GM18507 (cell line): ENCODE measurements around the gene PUM1.

Source experiments
- DNase-seq: peaks from one replicate; pipeline ENCODE4 v3.0.0; 2011; ENCODE audit warnings: low read depth; ENCODE audit not compliant: insufficient read length; ENCODE audit errors: extremely low spot score
- FAIRE-seq: peaks from 2 replicates; lab custom pipeline; 2011; peaks lifted over from hg19 to GRCh38; lab: Jason Lieb, UNC

PUM1 gene

DNA sequence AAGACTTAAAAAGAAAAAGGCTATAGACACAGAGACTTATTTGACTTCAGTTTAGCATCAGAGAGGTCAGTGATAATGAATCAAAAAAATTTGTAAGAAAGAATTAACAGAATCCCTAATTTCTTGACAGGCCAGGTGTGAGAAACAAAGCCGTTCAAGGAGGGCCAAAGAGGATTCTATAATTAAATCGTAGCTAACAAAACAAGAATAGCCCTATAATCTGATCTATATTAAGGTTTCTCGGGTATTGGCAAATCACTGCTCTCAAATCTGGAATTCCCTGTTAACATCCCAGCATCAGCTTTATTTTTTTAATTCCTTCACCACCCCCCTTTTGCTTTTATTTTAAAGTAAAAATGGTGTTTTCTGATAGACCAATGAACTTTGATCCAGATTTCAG lies 60.3 kb downstream of the PUM1 start:
- DNase-seq = no peak
- no peak for FAIRE-seq

DNA sequence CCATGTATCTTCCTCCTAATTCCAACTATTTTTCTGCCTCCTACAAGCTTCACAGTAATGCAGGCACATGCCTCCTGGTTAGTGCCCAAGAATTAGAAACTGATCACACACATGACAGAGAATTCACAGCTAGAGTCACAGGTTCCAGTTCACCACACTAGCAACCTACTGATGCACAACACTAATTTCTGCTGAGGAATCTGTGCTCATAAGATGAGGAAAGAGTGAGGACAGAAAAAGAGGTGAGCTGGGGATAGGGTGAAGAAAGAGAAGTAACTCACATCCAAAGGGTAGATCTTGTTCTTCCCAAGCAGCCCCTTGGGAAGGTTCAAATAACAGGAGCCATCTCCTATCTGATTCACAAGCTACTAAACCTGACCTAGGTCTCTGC lies 61.3 kb downstream of the PUM1 start:
- no peak for DNase-seq
- peak; percentile 60 for FAIRE-seq

DNA sequence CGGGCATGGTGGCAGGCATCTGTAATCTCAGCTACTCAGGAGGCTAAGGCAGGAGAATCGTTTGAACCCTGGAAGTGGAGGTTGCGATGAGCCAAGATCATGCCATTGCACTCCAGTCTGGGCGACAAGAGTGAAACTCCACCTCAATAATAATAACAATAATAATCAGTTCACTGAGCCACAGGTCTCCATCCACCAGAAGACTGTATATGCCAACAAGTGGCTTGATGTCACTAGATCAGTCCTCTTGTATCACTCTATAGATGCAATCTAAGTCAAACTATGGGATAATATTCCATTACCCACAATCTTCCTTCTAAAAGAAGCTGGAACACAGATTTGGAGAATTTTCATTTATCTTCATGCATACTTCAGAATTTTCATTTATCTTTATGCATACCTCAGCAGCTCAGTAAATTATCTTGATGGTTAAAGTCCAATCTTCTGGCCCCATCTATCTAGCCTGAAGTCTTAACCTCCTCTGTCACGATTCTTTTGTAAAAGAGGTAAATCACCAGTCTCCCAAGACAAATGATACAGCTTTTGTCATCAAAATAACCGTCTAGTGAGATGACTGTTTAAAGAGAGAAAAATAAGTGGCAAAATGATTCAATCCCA lies 61.8 kb downstream of the PUM1 start:
- DNase-seq (no peak), FAIRE-seq (no peak)

DNA sequence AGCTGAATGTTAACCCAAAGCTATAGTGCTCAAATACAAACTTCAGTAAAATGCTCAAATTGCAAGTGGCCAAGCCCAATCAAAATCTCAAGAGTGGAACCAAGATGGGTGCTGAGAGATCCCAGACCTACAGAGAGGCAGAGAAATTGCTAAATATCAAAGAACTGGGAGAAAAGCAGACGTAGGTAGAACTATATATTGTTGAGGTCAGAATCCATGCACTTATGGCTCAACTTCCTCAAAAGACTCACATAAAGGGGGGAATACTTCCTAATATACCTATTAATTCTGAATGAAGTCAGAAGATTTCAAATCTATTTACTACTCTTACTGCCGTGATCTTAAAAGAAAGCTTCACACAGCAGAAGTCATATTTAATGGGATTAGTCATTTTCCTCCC lies 65.2 kb downstream of the PUM1 start:
- no peak for DNase-seq
- FAIRE-seq = no peak

DNA sequence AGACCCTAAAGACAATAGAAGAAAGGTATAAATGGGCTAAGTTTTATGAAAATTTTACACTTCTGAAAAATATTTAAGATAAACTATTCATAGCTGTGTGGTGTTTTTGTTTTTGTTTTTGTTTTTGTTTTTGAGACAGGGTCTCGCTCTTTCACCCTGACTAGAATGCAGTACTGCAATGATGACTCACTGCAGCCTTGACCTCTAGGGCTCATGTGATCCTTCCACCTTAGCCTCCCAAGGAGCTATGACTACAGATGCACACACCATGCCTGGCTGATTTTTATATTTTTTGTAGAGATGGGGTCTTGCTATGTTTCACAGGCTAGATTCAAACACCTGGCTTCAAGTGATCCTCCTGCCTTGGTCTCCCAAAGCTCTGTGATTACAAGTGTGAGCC lies 66.6 kb downstream of the PUM1 start:
- no peak for FAIRE-seq
- no peak for DNase-seq

DNA sequence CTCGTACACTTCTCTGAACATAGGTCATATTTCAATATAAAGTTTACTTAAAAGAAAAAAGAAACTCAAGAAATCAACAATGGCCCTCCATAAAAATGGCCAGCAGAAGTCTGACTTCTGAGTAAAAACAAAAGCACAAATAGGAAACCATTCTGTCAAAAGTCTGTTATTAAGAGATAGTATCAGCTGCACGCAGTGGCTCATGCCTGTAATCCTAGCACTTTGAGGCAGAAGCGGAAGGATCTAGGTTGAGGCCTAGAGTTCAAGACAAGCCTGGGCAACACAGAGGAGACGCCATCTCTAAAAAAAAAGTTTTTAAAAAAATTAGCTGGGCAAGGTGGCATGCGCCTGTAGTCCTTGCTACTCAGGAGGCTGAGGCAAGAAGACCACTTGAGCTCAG lies 67.3 kb downstream of the PUM1 start:
- no peak for DNase-seq
- no peak for FAIRE-seq

DNA sequence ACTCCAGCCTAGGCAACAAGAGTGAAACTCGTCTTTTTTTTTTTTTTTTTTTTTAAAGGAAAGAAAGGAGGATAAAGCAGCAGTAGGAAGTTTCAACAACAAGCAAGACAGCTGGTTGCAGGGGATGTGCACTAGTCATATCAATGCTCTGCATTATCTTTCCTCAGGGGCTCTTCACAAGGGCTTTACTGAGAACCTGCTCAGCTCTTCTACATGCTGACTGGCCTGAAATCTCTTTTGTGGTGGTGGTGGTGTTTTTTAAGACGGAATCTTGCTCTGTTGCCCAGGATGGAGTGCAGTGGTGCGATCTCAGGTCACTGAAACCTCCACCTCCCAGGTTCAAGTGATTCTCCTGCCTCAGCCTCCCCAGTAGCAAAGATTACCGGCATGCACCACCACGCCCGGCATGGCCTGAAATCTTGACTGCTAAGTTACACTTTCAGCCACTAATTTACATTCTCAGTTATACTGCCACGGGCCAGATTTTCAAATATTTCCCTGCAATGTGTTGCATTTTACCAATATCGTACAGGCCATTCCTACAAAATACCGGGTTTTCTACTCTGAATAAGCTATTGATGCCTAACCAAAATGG lies 68.0 kb downstream of the PUM1 start:
- FAIRE-seq (no peak), DNase-seq (no peak)

DNA sequence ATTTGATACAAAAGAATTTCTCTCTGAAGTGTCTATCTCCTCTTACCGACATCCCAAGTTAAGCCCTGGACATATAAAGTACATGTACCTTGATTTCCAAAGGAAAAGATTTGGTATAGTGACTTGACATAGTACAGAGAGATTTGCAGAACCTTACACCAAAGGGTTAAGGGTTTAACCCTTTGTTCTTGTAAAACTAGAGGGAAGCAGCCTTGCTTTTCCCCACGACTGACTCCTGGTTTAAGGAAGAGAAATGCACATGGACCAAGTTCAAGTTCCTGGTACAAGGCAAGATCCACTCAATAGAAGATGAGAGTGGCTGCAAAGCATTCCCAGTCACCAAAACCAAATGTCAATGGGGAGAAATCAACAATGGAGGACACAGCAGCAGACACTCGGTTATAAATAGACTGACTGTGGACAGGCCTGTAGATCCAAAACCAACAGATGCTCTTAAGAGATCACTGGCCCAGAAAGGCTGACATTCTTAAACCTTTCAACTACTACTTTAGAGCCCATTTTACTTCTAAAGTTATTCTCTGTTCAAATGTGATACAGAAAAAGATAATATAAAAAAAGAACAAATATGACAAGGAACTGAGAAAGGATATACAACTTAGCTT lies 69.4 kb downstream of the PUM1 start:
- DNase-seq (no peak), FAIRE-seq (no peak)

DNA sequence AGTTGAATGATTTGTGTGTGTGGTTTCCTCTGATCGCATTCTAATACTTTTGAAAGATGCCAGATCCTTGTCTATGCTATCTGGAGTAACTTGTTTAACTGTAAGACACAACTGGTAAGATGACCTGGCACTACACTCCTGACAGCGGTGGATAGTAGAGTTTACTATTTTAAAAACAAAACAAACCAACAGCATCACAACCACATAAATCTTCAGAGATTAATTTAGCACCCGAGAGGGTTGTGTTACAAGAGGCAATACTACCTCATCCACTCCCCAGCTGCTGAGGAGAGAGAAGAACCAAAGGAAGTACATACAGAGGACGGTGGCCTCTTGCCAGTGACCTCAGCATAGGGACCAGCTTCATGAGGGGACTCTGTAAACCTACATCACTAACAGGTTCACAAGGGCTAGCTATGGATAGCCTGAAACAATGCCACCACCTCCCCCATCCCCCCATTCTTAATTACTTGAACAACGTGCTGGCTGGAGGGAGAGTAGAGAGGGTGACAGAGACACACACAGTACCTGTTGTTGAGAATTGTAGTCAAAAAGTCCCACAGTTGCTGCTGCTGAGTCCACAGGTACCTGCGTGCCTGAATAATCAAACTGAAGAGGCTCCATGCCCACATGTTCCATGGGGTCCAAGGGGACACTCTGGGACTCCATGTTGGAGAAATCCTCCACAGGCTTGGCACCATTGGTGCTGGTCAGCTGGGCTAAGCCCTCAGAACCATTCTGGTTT lies 73.5 kb downstream of the PUM1 start:
- DNase-seq = no peak
- no peak for FAIRE-seq

DNA sequence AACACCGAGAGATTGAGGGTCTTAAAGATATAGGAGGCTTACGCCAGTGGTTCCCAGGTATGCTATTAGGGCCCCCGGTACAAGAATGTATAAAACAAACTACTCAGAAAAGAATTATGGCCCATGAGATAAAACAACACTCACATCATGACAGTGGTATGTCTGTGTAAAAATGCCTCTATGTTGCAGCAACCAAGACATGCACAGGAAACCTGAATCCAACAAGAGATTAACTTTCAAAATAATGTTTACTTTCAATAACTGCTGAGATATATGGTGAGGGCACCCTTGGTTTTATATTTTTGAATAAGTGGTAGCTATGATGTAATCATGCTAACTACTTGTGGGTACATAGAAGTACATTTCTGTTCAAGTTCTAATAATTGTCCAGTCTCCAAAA lies 74.9 kb downstream of the PUM1 start:
- no peak for DNase-seq
- no peak for FAIRE-seq

DNA sequence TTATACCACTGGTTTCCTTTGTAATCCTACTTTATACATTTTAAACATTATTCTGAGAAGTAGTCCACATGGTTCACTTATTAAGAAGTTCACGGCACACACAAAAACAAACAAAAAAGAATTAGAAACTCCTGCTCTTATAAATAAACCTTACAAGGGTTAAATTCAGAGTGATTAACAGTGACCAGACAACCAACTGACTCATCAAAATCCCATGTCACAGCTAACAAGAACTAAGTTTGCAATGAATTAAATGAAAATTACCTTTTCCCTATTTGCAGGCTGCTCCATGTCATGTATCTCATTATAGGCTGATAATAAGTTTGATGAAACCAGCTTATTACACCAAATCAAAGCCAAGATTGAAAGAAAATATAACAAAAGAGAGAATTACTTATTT lies 77.5 kb downstream of the PUM1 start:
- no peak for DNase-seq
- FAIRE-seq = no peak

DNA sequence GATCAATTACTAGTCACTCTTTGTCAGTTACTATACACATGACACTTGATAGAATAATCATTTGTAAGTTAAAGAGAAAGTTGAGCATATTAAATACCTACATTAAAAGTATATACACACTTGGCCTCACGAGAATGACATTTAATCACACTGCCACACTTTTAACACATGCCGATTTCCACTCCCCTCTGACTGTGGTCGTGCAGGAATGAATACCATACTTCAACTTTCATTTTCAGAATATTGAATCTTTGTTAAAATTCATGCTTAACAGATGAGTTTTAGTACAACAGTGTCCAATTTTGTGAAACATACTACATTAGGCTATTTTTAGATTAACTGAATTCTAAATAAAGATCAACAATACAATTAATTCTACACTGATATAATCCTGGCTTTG lies 78.8 kb downstream of the PUM1 start:
- DNase-seq (no peak), FAIRE-seq (peak; percentile 15)

DNA sequence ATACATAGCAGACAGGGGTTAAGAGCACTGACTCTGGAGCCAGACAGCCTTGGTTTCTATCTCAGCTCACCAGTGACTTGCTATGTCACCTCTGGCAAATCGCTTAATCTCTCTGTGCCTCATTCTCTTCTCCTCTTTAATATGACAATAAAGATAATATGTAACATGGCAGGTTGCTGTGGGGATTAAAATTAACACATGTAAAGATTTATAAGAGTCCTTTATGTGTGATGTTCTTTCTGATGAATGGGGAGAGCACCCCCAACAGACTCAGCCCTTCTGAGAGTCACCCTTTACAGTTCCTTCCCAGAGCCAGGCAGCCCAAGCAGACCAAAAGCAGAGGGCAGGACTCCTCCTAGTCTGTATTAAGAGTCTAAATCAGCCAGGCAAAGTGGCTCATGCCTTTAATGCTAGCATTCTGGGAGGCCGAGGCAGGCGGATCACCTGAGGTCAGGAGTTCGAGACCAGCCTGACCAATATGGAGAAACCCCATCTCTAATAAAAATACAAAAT lies 80.5 kb downstream of the PUM1 start:
- no peak for DNase-seq
- no peak for FAIRE-seq

DNA sequence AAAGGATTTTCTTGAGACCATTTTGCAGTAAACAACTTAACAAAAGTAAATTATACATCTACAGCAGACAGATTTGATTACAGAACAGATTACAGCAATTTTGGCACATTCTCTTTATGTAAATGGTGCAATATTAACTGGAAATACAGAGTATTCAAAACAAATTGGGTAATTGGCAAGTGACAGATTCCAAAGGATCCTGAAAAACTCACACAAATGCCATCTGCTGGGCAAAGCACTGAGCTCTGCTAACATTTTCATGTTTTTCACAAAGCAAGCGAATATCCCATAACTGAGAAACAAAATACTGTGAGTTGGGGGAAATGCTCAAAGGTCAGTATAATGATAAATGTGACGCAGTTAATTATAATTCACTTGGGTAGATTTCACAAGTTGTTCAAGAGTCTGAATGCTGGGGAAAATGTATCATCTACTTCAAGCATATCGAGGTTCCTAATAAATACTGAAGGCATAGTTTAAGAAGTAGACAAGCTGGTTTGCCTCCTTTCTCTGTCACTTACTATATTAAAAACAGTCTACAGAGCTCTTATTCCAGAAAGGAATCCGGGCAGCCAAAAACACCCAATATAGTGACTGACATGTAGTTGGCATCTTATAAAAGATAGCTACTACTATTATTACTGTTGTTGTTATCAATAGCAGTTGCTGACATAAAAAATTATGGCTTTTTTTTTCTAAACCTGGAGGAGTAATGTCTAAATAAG lies 81.2 kb downstream of the PUM1 start:
- DNase-seq (no peak), FAIRE-seq (no peak)

DNA sequence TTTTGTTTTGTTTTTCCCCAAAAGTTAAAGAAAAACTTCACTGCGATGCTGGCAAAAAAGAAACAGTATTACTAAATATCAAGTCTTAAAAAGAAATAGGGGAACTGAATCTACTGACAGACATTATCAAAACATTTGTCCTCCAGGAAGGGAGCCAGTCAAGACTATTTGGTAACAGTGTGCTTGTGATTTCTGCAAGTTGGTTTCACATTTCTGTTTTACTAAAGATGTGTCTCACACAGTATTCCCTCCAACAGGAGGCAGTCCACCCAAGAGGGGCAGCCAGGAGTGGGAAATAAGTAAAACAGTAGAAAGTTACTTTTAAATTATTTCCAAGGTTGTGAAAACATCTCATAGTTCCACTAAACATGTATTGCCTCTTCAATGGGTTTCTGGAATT lies 82.6 kb downstream of the PUM1 start:
- FAIRE-seq (peak; percentile 59), DNase-seq (no peak)

DNA sequence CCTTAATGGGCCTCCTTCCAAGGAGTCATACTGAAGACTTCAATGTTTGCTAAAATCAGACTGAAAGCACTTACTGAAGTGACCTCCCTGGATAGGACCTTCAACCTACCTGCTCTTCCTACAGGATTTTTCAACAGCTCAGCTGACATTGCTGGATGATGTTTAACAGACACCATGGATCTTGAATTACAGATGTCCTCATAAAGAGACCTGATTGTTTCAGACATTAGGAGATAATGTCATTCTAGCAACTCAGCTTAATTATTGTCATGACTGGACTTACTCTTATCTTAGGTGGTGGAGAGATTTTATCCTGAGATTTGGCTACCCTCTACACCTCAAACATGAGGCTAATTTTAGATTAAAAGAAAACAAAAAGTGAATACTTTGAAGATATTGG lies 83.1 kb downstream of the PUM1 start:
- FAIRE-seq = no peak
- DNase-seq = no peak

DNA sequence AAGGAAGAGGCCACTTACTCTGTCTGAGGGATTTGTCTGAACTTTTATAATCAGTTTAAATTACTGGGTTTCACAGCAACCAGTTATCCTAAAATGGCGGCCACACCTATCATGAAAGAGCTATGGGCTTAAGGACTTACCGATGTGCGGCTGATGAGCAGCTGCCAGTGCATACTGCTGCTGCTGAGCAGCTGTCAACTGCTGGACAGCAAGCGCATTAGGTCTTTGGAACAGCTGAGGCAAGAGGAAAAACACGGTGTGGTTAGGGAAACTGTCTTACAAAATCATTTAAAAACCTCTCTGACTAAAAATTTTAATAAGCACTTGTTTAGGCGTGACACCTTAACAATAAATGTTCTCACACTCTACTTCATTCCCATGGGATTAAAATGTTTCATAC lies 84.3 kb downstream of the PUM1 start:
- FAIRE-seq (no peak), DNase-seq (no peak)

DNA sequence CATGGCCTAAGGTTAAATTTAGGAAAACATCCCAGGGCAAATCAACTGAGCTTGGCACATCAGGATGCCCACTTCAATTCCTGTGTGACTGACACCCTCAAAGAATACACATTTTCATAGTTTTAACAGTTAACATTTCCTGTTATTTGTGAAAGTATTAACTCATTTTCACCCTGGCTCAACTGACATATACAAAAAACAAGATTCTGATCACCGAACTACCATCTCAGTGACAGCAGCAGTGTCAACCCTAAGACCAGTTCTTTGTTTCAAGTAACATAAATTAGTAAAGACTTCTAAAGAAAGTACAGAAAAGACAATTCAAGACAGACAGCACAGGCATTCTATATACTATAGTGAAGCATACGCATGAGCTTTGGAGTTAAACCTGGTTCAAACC lies 88.0 kb downstream of the PUM1 start:
- DNase-seq (no peak), FAIRE-seq (no peak)

DNA sequence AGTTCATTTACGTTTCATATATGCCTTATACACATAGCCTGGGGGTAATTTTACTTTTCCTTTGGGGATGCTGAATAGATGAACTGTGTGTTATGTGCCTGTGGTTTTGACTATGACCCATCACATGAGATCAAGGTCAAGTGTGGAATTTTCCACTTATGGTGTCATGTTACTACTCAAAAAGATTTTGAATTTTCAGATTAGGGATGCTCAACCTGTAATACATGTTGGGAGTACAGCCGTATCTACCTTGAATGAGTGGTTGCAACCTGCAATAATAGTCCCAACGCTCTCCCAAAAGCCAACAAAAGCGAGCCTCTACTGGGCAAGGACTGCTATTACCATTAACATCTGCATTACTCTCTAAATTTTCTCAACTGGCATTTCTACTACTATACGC lies 88.4 kb downstream of the PUM1 start:
- FAIRE-seq (no peak), DNase-seq (no peak)

DNA sequence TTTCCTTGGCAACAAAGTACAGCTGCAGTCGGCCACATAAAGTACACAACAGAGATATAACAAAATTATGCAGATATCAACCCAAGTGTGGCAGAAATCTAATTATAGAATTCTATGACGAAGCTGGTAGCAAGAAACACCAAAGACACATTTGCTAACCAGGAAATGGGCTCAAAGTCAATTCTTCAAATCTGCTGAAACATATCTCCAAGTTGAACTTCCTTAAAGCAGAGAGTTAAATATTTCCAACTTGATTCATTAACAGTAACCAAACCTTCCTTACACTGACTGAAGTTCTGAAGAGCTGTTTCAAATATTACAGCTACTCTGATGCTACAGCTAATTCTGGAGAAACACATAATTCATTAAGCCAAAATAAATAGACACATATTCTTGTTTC lies 89.4 kb downstream of the PUM1 start:
- FAIRE-seq (peak; percentile 78), DNase-seq (no peak)
